RKO (cell line): ENCODE measurements around the gene TRPV5.

Experiments
- DNase-seq: peaks from one replicate; pipeline ENCODE4 v3.0.0-alpha.2; 2016; ENCODE audit warnings: low spot score

The TRPV5 gene

DNA sequence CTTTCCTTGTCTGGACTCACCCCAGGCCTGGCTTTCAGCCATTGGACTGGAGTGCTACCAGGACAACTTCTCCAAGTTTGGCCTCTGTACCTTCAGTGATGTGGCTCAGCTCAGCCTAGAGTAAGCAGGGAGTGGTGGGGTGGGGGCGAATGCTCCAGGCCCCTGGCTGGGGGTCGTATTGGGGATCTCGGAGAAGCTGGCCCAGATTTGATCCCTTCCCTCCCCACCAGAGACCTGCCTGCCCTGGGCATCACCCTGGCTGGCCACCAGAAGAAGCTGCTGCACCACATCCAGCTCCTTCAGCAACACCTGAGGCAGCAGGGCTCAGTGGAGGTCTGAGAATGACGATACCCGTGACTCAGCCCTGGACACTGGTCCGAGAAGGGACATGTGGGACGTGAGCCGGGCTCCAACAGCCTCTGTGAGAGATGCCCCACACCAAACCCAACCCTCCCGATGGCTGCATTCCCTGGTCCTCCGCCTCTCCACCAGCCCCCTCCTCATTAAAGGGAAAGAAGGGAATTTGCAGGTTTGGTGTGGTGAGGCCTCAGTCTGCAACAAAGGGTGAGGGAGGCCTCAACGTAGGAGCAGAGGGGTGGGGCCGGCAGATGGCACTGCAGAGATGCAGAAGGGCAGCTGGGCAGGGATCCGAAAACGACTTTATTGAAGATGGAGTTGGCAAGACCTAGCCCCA lies 62.8 kb downstream of the TRPV5 start:
- DNase-seq: no peak

DNA sequence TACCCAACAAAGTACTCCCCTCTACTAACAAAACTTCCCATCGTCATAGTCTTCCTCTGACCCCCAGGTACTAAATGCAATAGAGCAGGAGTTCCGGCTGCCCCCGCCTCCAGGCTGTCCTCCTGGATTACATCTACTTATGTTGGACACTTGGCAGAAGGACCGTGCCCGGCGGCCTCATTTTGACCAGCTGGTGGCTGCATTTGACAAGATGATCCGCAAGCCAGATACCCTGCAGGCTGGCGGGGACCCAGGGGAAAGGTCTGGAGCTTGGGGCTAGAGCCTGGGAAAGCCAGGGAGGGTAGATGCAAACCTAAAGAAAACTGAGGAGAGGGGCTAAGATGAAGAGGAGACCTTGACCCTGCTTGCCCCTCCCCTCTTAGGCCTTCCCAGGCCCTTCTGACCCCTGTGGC lies 63.4 kb downstream of the TRPV5 start:
- DNase-seq: no peak

DNA sequence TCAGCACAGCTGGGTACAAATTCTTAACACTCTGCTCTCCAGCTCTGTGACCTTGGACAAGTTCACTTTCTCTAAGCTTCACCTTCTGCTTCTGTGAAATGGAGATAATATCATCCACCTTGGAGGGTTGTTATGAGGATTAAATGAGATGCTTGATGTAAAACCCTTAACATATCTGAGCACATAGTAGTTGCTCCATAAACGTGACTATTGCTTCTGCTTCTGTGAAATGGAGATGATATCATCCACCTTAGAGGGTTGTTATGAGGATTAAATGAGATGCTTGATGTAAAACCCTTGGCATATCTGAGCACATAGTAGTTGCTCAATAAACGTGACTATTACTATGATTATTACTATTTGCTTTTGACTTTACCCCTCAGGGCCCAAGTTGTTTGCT lies 64.1 kb downstream of the TRPV5 start:
- DNase-seq: no peak

DNA sequence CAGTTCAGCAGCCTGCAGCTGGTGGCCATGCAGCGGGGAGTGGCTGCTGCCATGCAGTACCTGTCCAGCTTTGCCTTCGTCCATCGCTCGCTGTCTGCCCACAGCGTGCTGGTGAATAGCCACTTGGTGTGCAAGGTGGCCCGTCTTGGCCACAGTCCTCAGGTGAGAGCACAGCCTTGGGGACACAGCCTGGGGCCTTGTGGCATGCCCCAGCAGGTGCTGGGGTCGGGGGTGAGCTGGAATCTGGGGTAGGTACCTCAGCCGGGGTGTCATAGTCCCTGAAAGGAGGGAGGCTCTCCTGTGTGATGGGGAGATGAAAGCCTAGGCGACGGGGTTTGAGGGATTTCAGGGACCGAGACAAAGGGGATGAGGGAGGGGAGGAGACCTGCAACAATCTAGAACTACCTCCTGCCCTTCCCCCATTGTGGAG lies 64.5 kb downstream of the TRPV5 start:
- DNase-seq: no peak

DNA sequence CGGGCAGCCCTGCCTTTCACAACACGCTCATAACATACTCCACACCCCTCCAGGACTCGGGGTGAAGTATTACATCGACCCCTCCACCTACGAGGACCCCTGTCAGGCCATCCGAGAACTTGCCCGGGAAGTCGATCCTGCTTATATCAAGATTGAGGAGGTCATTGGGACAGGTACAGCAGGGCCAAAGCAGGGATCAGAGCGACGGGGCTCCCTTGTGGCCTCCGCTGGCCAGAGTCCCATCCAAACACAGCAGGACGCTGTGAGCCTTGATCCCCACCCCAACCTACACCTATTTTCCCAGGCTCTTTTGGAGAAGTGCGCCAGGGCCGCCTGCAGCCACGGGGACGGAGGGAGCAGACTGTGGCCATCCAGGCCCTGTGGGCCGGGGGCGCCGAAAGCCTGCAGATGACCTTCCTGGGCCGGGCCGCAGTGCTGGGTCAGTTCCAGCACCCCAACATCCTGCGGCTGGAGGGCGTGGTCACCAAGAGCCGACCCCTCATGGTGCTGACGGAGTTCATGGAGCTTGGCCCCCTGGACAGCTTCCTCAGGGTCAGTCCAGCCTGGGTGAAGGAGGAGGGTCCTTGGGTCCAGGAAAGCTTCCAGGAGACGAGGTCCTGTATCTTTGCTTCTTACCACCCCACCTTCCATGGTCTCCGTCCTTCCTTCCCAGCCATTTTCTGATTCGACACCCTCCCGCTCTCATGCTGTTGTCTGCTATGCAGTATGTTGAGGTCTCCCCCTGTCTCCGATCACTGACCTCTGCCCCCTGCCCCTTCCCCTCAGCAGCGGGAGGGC lies 65.2 kb downstream of the TRPV5 start:
- no peak for DNase-seq

DNA sequence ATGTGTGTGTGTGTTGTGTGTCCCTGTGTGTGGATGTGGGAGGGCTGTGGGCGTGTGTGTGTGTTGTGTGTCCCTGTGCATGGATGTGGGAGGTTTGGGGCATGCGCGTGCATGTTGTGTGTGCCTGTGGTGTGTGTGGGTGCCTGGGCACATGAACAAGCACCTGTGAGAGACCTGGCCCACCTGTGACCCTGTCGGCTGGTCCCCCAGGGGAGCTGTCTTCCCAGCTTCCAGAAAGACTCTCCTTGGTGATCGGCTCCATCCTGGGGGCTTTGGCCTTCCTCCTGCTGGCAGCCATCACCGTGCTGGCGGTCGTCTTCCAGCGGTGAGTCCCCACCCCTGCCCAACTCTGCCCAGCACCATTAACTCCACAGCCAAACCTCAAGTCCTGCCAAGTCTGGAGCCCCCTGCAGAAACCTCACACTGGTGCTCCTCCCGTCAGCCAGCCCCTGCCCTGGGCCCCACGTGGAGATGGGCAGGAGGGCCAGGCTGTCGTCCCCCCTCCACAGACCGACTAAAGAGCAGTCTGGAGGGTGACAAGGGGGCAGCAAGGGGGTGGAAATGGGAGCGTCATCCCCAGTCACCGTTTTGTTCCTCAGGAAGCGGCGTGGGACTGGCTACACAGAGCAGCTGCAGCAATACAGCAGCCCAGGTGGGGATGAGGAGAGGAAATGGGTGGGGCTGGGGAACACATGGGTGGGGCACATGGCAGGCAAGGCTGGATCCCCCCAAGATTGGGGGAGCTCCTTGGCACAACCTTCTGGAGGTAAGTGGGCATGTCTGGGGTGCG lies 66.0 kb downstream of the TRPV5 start:
- no peak for DNase-seq

DNA sequence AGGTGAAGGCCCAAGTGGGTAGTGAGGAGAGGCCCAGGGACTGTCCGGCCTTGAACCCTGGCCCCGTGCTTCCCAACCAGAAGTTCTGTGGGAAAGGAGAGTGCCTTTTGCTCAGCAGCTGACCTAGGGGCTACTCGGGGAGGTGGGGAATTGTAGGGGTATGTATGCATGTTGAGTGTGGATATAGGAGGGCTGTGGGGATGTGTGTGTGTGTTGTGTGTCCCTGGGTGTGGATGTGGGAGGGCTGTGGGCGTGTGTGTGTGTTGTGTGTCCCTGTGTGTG lies 66.5 kb downstream of the TRPV5 start:
- no peak for DNase-seq

DNA sequence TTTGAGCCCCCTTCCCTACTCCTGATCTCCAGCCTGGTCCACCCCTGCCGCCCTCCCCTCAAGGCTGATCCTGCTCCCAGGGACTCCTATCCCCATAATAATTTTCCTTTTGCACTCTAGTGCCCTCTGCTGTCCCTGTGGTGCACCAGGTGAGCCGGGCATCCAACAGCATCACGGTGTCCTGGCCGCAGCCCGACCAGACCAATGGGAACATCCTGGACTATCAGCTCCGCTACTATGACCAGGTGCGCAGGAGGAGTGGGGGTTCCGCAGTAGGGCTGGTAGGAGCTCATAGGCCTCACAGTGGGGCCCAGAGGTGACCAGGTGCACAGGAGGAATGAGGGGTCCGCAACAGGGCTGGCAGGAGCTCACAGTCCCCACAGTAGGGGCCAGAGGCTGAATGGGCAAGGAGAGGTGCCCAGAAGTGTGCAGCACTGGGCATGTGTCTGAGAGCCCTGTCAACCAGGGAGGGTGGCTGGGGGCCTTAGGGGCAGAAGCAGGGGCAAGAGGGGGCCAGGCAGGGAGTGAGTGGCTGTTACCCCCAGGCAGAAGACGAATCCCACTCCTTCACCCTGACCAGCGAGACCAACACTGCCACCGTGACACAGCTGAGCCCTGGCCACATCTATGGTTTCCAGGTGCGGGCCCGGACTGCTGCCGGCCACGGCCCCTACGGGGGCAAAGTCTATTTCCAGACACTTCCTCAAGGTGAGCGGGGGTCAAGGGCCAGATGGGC lies 67.0 kb downstream of the TRPV5 start:
- DNase-seq: peak; percentile 39

DNA sequence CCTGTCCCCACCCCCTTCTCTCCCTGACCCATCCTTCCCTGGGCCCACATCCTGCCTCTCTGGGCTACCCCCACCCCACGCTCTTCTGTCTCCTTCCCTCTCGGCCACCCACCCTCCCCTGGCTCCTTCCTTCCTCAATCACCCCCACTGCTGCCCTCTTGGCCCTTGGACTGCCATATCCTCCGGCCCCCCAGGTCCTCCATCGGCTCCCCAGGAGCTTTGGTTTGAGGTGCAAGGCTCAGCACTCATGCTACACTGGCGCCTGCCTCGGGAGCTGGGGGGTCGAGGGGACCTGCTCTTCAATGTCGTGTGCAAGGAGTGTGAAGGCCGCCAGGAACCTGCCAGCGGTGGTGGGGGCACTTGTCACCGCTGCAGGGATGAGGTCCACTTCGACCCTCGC lies 67.8 kb downstream of the TRPV5 start:
- DNase-seq: no peak

DNA sequence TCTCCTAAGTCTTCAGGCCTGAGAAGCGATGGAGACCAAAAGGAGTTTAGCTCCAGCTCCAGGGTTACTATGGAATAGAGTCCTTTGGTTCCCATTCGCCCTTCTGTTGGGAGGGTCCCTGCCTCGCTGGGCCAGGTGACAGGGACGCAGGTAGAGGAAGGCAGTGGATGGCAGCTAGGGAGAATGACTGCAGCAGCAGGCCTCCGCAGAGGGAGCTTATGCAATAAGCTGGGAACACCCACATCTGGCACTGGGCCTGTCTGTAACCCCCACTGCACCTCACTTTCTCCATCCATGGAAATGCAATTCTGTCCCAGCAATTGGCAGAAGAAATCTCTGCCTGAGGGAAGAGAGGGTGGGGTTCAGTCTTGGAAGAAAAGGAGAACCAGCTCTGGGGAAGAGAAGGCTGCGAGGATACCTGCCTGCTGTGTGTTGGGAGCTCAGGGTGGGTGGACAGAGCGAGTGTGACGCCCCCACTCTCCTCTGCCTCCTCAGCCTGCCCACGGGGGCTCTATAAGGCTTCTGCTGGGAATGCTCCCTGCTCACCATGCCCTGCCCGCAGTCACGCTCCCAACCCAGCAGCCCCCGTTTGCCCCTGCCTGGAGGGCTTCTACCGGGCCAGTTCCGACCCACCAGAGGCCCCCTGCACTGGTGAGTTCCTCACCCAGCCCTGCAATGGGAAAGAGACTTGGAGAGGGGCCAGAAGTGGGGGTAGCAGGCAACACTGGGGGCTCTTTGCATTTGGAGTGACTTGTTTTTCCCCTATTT lies 68.4 kb downstream of the TRPV5 start:
- DNase-seq: no peak

DNA sequence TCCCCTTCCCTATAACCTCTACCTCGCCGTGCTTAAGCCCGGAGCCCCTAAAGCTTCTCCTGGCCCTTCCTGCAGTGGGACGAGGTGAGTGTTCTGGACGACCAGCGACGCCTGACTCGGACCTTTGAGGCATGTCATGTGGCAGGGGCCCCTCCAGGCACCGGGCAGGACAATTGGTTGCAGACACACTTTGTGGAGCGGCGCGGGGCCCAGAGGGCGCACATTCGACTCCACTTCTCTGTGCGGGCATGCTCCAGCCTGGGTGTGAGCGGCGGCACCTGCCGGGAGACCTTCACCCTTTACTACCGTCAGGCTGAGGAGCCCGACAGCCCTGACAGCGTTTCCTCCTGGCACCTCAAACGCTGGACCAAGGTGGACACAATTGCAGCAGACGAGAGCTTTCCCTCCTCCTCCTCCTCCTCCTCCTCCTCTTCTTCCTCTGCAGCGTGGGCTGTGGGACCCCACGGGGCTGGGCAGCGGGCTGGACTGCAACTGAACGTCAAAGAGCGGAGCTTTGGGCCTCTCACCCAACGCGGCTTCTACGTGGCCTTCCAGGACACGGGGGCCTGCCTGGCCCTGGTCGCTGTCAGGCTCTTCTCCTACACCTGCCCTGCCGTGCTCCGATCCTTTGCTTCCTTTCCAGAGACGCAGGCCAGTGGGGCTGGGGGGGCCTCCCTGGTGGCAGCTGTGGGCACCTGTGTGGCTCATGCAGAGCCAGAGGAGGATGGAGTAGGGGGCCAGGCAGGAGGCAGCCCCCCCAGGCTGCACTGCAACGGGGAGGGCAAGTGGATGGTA lies 69.5 kb downstream of the TRPV5 start:
- DNase-seq: no peak

DNA sequence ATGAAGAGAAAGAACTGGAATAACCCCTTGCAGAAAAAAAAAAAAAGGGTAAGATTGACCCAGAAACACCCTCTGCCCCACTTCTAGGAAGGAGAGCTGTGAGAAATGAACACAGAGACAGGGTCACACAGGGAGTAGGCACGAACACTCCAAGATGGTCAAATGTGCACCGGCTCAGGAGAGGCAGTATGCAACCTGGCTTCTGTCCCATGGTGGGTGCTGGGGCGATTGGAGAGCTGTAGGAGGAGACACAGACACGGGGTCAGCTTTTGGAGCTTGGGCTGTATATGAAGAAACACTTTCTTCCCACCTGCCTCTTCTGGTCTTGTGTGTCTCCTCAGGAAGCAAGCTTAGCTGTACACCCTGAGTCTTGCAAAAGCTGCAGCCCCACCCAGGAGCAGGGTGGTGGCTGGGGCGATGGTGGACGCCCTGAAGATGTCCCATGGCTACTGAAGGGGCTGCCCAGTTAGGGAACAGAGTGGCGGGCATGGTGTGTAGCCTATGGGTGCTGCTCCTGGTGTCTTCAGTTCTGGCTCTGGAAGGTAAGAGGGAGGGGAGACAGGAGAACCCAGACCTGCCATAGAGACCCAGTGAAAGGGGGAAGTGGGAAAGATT lies 70.7 kb downstream of the TRPV5 start:
- no peak for DNase-seq

DNA sequence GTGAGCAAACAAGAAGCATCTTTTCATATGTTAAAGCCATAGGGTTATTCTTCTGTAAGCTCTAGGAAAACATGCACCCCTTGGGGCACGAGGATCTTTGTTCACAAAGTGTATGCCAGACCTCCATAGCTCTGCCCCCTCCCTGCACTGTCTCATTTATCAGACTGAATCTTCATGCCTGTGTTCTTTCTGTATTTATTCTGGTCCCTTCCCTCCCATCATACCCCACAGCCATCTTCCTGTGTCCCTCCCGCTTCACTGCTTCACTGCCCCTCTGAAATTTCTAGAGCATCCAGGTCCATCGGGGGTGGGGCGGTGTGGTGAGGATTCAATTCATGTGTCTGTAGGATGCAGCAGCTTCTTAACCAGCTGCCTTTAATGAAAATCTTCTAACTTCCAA lies 71.2 kb downstream of the TRPV5 start:
- no peak for DNase-seq

DNA sequence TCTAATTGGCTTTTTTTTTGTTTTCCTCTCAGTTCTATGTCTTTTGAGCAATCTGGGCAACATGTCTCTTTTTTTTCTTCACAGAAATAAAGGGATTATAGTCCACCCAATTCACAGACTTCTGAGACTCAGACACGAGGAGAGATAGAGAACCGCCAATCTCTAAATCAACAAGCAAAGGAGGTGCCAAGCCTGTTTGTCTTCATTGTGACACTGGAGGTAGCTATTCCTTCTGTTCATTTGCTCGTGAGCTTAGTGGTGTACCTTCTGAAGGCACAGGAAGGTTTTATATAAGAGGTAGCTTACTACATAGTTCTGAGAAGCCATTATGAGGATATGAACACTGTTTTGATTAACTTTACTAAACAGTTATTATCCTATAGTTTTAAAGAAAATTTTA lies 72.6 kb downstream of the TRPV5 start:
- DNase-seq: no peak

DNA sequence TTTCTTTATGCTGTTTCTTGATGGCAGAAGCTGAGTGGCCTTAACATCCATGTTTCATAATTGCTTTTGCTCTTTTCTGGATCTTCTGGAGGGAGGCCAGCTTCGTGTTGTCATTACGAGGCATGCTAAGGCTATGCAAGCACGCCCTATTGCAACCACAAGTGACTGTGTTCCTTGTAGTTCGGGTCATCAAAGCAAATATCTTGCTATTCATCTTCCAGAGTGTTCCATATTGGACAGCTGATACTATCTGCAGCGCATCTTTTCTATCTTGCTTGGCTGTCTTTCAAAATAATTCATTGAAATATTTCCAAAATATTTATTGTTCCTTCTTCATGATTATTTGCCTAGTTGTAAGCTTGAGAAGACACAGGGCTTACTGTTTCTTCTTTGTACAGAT lies 73.7 kb downstream of the TRPV5 start:
- peak; percentile 24 for DNase-seq

DNA sequence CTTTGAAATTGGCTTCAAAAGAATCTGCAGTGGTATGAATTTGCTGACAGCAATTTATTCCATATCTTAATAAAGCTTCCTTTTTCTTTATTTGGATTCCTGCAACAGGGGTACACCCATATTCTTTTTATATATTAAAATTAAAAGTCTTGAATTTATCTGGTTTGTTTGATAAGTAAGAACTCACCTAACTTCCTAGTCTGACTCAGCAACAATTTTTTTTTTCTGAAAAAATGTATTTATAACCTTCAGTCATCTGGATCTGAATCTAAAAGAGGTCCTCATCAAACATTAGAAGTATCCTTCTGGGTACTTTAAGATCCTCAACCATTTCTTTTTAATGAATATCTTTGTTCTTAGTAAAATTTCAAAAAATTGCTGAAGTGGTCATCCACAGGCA lies 74.1 kb downstream of the TRPV5 start:
- no peak for DNase-seq
